ENCODE results near the gene TPO.
"Not testable (repeated sequence)": the region's sequence is repeated elsewhere in the genome, so short reads cannot be mapped to it uniquely, and the experiment has no call there.

The TPO gene

DNA sequence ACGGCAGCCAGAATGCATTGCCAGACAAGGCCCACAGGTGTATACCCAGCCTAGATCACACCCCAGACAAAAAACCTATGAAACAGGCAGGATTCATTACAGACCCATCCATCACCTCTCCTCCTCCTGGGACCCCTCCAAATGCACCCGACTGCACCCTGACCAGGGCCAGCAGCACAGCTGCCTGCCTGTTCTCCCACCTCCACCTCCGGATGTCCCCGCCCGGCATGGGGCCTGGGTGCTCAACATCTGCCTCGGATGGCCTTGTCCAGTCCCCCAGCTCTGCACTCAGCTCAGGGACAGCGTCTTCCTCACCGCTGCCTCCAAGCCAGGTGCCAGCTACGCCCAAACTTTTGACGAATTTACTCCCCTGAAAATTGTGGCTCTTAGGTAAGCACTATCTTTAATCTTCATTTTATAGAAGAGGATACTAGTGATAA, 91.1 kb downstream of the TPO start:
- DNase-seq = no peak

DNA sequence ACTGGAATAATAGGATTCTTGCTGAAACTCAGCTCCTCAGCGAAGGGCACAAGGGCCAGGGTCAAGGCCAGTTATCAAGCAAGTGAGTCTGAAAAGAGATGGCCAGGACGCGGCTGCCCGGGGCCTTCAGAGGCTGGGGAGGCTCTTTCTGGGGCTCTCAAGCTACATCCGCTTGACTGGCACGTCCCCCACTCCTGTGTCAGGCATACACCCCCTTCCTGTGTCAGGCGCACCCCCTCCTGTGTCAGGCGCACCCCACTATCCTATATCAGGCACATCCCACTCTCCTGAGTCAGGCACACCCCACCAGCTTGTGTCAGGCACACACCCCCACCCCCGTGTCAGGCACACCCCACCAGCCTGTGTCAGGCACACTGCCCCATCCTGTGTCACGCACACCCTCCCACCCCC, 91.8 kb downstream of the TPO start:
- no peak for DNase-seq

DNA sequence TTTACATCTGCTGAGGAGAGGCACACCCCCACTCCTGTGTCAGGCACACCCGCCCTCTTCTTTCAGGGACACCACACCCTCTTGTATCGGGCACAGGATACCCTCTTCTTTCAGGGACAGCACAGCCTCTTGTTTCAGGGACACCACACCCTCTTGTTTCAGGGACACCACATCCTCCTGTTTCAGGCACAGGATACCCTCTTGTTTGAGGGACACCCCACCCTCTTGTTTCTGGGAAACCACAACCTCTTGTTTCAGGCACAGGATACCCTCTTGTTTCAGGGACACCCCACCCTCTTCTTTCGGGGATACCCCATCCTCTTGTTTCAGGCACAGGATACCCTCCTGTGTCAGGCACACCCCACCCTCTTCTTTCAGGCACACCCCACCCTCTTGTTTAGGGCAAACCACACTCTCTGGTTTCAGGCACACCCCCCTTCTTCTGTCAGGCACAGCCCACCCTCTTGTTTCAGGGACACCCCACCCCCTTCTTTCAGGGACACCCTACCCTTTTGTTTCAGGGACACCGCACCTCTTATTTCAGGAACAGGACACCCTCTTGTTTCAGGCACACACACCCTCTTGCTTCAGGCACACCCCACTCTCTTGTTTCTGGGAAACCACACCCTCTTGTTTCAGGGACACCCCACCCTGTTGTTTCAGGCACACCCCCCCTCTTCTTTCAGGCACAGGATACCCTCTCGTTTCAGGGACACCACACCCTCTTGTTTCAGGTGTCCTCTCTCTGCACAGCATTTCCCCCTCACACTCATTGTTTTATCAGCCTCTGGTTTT, 96.2 kb downstream of the TPO start:
- no peak for DNase-seq

DNA sequence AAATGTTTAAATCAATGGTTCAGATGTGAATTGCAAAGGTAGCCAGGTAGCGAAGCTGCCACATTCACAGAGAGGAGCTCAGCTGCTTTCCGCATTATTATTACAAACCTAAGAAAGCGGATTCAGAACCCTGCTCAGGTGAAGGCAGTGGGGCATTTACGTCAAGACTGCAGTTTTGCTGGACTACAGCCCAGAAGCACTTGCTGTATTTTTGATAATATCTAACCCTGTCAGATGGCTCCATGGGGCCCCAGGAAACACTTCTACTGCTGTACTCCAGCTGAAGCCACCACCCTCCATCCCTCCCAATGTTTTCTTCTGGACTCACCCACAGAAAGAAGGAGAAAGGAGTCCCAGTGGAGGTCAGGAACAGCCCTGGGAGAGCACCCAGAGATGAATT, 96.9 kb downstream of the TPO start:
- DNase-seq = no peak

DNA sequence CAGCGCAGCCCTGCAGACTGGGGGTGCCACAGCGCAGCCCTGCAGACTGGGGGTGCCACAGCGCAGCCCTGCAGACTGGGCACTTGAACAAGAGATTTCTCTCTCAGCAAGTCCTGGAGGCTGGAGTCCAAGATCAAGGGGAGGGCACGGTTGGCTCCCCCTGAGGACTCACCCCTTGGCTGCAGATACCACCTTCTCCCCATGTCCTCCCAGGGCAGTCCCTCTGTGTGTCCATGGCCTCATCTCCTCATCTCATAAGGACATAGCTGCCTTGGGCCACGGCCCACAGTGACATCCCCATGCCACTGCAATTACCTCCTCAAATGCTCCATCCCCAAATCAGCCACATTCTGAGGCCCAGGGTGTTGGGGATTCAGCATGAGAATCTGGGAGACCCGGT, 98.2 kb downstream of the TPO start:
- DNase-seq = no peak

DNA sequence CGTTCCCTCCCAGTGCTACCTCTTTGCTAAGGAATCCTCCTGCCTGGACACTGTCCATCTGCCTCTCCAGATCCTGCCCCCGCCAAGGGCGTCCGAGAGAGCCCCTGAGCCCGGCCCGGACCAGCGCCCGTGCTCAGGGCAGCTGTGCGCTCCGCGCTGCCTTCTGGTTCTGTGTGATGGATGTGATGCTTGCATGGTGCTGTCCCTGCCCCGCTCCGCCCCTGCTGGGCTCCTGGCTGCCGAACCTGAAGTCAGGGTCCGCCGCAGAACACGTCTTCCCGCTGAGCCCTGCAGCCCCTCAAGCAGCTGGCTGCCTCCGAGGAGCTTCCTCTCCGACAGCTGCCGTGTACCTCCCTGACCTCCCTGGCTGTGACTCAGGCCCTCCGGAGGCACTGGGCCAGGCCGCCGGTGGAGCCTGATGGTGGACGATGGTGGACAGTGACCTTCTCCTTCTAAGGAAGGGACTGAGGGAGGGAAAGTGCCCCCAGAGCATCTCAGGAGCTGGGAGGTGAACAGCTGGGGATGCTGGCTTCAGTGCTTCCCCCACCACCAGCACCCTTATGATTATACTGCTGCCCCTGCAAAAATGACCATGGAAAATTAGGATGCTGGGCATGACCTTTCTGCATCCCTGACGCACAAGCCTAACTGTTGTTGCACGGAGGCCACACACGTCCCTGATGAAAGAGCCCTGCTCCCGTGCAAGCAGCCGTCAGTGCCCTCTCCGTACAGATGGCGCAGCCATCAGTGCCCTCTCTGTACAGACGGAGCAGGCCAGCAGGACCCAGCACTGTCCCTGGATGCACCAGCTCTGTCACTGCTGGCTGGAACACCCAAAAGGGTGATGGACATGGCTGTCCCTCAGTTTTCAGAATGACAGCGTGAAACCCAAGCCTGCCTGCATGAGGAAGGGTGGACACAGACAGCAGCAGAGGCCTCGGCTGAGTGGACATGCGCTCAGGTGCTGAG, 99.3 kb downstream of the TPO start:
- no peak for DNase-seq

DNA sequence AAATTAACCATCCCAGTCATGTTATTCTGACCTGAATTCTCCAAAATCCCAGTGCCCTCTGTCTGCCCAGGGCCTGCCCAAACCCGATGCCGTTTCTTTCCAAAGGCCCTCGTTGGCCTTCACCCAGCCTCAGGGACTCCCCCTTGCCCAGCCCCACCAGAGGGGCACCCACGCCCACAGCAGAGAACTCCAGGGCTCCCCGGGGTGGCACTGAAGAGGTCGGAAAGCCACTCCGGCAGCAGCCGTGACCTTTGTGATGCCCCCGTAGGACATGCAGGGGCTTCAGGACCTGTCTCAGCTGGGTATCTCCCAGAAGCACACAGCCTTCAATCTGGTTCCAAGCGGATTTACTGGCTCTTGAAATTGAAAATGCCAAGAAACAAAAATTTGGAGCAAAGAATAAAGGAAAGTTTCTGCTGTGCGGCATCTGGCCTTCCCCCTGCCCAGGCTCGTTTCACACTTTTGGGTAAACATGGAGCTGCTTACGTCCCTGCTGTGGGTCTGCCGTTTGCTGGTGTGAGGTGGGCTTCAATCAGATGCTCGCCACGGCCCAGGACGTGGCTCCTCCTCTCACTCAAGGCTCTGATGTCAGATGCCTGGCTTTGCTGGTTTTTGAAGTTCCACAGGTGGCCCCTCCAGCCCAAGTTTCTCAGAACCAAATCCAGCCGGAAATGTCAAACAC, 101.3 kb downstream of the TPO start:
- no peak for DNase-seq

DNA sequence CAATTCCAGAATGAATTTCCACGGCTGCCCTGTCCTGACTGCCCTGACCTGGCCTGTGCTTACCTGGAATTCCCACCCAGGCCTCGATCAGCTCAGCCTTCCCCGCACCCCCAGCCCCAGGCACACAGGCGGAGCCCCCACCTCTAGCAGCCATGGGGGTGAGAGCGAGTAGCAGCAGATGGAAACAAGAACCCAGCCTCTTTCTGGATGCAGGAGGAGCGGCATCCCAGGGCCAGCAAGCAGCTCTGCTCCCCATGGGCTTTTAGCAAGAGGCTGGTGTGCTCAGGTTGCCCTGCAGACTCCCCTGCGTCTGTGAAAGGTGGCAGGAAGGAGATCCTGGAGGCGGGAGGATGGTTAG, 101.8 kb downstream of the TPO start:
- no peak for DNase-seq

DNA sequence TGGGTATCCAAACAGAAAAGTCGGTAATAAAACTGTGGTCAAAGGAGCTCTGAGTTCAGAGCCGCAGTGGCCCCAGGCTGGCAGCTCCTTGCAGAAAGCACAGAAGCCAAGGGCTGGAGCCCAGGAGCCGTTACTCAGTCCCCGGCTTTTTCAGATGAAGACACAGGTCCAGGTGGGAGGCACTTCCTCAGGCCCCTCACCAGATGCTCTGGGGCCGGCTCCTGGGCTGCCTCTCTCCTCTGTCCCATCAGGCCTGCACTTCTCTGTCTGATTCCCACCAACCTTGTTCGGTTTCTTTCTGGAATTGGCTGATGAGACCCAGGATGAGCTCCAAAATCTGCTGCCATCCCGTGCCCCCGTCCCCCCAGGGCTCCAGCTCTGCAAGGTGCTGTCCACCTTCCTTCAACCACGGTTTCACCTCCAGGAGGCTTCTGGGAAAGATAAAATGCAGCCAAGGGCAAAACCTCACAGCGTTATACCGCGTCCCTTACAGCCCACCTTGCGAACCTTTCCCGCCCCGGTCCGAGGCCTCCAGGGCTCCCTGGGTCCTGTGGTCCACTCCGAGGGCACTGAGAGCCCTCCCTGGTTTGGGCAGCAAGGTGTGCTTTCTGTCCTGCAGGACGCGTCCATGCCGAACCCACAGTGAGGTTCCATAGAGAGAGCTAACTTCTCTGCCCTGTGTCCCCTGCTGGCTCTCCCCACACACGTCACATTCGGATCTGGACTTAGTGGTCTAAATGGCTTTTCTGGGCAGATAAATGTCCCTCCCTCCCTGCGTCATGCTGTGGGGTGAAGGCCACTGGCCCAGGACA, 102.9 kb downstream of the TPO start:
- no peak for DNase-seq

DNA sequence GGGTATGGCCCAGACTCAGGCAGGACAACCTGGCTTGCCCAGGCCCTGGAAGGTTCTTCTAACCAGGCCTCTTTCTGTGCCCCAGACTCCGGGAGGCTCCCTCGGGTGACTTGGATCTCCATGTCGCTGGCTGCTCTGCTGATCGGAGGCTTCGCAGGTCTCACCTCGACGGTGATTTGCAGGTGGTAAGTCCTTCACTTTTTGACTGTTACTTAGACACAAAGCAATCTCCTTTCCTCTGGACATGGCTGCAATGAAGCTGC, 103.5 kb downstream of the TPO start:
- DNase-seq = no peak

DNA sequence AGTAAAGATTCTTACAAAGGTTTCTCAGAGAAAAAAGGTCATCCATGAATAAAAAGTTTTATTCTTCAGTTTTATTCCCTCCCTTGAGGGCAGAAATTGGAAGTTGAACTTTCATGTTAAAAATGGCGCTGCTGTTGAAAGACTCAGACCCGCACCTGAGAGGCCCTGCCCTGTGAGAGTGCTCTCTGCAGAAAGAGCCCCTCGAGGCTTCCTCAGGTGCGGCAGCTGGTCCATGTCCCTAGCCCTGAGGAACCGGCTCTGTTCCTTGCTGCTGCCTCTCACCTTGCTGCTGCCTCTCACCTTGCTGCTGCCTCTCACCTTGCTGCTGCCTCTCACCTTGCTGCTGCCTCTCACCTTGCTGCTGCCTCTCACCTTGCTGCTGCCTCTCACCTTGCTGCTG, 104.0 kb downstream of the TPO start:
- DNase-seq = not testable (repeated sequence)

DNA sequence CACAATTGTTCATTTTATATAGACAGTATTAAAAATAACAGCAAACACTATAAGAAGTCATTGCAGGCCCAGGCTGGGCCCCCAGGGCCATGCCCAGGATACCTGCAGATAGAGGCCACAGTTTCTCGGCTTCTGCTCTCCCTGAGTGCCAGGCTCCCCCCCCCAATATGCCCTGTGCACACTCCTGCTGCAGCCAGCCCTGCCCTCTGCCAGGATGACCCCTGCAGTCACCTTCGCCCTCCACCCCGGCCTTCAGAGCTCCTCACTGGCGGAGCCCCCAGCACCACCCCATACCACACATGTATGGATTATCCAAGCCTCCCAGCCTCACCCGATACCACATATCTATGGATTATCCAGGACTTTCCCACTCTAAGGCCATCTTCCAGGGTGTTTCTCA, 104.5 kb downstream of the TPO start:
- no peak for DNase-seq

DNA sequence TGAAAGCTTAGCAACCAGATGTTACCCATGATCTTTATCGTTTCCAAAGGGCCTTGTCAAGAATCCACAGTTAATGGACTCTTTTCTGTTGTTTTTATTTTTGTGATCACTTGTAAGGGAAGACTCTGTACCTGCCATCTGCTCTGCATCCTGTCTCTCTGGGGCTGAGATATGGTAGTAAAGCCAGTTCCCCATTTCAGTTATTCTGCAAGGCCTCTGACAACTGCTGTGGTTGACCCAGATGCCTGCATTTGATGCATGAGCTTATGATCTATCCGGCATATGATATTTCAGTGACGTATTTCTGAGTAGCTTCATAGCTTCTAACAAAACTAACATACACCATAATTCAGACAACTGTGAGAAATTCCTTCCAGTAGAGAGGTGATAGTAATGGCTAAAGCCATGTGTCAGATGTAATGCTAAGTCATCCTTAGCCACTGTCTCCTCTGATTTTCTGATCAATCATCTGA, 105.1 kb downstream of the TPO start:
- DNase-seq = no peak

DNA sequence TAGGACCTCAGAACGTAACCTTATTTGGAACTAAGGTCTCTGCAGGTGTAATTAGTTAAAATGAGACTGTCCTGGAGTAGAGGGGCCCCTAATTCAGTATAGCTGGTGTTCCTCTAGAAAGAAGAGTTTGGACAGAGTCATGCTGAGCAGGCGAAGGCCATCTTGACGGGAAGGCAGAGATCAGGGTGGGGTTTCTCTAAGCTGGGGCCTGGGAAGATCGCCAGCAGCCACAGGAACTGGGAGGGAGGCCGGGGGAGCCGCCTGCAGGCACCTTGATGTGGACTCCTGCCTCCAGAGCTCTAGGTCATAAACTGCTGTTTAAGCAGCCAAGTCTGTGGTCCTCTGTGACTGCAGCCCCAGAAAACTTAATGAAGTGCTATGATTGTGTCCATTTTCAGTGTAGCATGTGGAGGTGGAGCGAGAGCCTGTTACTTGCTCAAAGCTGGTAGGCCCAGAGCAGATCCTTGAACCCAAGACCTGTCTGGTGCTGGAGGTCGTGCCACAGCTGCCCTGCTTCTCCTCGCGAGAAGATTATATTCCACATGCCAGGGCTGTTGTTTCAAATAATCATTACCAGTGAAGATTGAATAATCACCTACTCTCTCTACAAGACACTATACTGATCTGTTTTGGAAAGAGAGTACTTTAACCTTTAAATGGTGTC, 105.7 kb downstream of the TPO start:
- DNase-seq = no peak

DNA sequence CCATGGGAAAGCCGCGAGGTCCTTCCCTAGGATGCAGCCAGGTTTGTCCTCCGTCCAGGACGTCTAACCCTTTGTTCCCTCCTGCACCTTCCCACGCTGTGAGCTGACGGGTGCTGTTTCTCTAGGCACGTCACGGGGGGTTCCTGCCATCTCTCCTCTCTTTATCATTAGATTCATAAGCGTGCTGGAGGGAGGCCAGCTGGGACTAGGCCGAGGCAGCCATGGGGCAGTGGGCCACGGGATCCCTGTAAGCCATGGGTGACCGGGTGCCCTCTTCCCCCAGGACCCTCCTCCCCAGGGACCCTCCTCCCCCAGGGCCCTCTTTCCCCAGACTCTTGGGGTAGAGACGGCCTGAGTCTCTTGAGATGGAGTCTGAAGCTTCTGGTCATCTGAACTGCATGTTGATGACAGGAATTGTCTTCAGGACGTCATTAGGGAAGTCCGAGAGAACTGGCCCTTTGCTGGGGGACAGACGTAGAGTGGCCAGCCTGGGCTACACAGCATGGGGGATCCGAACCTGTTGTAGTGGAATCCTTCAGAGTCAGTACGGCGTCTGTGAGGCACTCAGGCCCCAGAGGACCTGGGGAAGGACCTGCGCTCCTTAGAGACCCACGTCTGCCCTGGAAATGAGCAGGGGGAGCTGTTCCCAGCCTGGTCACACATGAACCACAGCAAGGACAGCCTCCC, 108.1 kb downstream of the TPO start:
- no peak for DNase-seq

DNA sequence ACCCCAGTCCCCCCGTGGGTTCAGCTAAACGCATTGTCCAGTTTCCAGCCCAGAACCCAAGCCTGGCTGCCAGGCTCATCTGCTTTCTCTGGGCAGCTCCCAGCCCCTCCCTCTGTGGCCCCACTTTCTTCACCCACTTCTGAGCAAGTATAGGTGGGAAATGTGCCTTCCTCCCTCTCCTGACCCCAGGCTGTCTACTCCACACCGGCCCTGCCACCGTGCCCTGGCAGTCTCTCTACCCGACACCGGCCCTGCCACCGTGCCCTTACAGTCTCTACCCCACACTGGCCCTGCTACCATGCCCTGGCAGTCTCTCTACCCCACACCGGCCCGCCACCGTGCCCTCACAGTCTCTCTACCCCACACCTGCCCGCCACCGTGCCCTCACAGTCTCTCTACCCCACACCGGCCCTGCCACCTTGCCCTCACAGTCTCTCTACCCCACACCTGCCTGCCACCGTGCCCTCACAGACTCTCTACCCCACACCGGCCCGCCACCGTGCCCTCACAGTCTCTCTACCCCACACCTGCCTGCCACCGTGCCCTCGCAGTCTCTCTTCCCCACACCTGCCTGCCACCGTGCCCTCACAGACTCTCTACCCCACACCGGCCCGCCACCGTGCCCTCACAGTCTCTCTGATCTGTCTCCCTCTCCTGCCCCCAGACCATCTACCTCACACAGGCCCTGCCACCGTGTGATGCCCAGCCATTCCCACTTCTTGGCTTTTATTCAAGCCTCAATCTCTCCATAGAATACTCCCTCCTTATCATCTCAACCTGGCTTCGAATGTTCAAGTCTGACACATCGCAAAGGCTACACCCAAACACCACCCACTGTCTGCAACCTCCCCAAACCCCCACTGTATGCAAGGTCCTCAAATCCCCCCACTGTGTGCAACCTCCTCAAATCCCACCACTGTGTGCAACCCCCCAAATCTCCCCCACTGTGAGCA, 108.9 kb downstream of the TPO start:
- DNase-seq = no peak

DNA sequence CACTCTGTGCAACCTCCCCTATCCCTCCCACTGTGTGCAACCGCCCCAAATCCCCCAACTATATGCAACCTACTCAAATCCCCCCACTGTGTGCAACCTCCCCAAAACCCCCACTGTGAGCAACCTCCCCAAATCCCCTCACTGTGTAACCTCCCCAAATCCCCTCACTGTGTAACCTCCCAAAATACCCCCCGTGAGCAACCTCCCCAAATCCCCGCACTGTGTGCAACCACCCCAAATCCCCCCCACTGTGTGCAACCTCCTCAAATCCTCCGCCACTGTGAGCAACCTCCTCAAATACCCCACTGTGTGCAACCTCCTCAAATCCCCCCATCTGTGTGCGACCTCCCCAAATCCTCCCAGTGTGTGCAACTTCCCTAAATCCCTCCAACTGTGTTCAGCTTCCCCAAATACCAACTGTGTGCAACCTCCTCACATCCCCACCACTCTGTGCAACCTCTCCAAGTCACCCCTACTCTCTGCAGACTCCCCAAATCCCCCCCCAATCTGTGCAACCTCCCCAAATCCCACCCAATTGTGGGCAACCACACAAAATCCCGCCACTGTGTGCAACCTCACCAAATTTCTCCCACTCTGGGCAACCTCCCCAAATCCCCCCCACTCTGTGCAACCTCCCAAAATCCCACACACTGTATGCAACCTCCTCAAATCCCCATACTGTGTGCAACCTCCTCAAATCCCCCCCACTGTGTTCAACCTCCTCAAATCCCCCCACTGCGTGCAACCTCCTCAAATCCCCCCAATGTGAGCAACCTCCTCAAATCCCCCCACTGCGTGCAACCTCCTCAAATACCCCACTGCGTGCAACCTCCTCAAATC, 114.1 kb downstream of the TPO start:
- no peak for DNase-seq

DNA sequence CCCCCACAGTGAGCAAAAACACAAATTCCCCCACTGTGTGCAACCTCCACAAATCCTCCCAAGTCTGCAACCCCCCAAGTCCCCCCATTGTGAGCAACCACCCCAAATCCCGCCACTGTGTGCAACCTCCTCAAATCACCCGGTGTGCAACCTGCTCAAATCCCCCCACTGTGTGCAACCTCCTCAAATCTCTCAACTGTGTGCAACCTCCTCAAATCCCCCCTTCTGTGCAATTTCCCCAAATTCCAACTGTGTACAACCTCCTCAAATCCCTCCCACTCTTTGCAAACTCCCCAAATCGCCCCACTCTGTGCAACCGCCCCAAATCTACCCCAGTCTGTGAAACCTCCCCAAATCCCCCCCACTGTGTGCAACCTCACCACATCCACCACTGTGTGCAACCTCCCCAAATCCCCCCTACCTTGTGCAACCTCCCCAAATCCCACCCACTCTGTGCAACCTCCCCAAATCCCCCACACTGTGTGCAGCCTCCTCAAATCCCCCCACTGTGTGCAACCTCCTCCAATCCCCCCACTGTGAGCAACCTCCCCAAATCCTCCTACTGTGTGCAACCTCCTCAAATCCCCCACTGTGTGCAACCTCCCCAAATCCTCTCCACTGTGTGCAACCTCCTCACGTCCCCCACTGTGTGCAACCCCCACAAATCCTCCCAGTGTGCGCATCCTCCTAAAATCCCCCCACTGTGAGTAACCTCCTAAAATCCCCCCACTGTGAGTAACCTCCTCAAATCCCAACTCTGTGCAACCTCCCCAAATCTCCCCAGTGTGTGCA, 115.2 kb downstream of the TPO start:
- no peak for DNase-seq
